Progenitor cell of endocrine pancreas (in vitro differentiated cells): ENCODE results near the gene NEUROG3. TPM values are rescaled to one million over a fixed set of nuclear protein-coding genes. Genes with fewer than 3 reads are reported as not detected.

Experiments
- DNase-seq: peaks from one replicate; pipeline ENCODE4 v3.0.0; 2021; ENCODE audit warnings: low spot score; ENCODE audit not compliant: unreplicated experiment
- H3K27ac Mint-ChIP-seq: 2 replicates; pipeline ENCODE4 v1.8.0; 2021; ENCODE audit warnings: mild to moderate bottlenecking, moderate library complexity, mixed read lengths
- H3K27me3 Mint-ChIP-seq: 2 replicates; pipeline ENCODE4 v1.8.0; 2021; ENCODE audit warnings: mixed read lengths
- H3K36me3 Mint-ChIP-seq: 2 replicates; pipeline ENCODE4 v1.8.0; 2022; ENCODE audit warnings: mixed read lengths; ENCODE audit not compliant: insufficient read depth
- H3K4me1 Mint-ChIP-seq: 2 replicates; pipeline ENCODE4 v1.8.0; 2021; ENCODE audit warnings: low read depth, mixed read lengths
- H3K4me3 Mint-ChIP-seq: 2 replicates; pipeline ENCODE4 v1.8.0; 2021; ENCODE audit warnings: low read depth, mild to moderate bottlenecking, moderate library complexity, mixed read lengths
- H3K9me3 Mint-ChIP-seq: 2 replicates; pipeline ENCODE4 v1.8.0; 2021; ENCODE audit warnings: low read depth, mixed read lengths
- total RNA-seq: library from RNA; stranded (reverse); gene quantifications from 2 replicates; pipeline ENCODE4 v1.2.1, GENCODE V29; 2021
- TF ChIP-seq, protein P1 (sequence below): fragments of 200-600 bp; sonication (generic); IDR thresholded peaks from one replicate; pipeline ENCODE4 v1.5.0; 2021; ENCODE audit warnings: antibody characterized with exemption, mild to moderate bottlenecking; ENCODE audit not compliant: unreplicated experiment

Gene NEUROG3
- total RNA-seq, 1 donor from 2014 or later: 7.3 TPM

DNA sequence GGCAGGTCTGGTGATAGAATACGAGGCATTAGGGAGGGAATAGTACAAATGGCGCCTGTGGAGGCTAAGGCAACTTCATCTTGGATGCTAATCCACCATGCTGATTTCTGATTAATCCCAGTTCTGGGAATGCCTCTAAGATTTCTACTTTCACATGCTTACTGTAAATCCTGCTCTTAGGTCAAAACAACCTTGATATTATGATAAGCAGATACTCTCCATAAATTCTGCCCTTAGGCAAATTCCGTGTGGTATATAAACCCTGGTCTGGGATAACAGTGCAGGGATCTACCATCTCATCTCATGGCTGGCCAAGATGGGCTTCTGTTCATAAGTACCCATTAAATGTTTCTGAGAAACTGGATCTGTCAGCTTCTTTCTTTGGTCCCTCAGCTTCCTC lies 11.4 kb upstream of the NEUROG3 start:
- Mint-ChIP-seq H3K36me3 (no peaks in the 10 kb centered on the region), H3K4me1 (no peaks in the 10 kb centered on the region), H3K4me3 (no peak overlapping the region), H3K27ac (no peak overlapping the region), H3K27me3 (peaks cover 49% of the 10 kb centered on the region), H3K9me3 (no peaks in the 10 kb centered on the region)
- TF ChIP-seq, protein P1, sequence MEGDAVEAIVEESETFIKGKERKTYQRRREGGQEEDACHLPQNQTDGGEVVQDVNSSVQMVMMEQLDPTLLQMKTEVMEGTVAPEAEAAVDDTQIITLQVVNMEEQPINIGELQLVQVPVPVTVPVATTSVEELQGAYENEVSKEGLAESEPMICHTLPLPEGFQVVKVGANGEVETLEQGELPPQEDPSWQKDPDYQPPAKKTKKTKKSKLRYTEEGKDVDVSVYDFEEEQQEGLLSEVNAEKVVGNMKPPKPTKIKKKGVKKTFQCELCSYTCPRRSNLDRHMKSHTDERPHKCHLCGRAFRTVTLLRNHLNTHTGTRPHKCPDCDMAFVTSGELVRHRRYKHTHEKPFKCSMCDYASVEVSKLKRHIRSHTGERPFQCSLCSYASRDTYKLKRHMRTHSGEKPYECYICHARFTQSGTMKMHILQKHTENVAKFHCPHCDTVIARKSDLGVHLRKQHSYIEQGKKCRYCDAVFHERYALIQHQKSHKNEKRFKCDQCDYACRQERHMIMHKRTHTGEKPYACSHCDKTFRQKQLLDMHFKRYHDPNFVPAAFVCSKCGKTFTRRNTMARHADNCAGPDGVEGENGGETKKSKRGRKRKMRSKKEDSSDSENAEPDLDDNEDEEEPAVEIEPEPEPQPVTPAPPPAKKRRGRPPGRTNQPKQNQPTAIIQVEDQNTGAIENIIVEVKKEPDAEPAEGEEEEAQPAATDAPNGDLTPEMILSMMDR: no peak
- no peak for DNase-seq

DNA sequence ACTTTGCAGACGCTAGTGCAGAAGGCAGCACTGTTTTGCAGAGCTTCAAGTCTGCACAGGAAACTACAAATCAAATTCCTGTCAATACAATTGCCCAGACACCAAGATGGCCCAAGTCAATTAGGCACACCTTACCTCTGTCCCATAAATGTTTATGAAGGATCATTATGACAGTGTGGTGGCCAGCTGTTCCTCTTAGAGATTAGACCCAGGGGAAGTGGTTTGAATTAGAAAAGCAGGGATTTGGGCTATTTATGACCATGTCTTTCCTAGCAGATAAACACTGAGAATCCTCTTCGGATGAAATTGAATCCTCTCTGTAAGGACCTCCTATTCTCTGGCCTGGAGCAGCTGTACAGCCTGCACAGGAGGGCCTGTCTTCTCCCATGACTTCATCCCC lies 9.9 kb upstream of the NEUROG3 start:
- Mint-ChIP-seq H3K27me3 (peaks cover 51% of the 10 kb centered on the region), H3K36me3 (no peaks in the 10 kb centered on the region), H3K27ac (no peak overlapping the region), H3K4me3 (no peak overlapping the region), H3K4me1 (no peaks in the 10 kb centered on the region), H3K9me3 (no peaks in the 10 kb centered on the region)
- TF ChIP-seq, protein P1: no peak
- DNase-seq: no peak

DNA sequence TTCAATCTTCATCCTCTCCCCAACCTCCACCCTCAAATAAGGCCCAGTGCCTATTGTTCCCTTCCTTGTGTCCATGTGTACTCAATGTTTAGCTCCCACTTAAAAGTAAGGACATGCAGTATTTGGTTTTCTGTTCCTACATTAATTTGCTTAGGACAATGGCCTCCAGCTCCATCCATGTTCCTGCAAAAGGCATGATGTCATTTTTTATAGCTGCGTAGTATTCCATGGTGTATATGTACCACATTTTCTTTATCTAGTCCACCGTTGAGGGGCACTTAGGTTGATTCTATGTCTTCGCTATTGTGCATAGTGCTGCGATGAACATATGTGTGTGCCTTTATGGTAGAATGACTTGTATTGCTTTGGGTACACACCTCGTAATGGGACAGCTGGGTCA lies 7.2 kb upstream of the NEUROG3 start:
- Mint-ChIP-seq H3K4me3 (no peak overlapping the region), H3K27ac (no peak overlapping the region), H3K27me3 (peaks cover 65% of the 10 kb centered on the region), H3K4me1 (no peaks in the 10 kb centered on the region), H3K9me3 (no peaks in the 10 kb centered on the region), H3K36me3 (no peaks in the 10 kb centered on the region)
- TF ChIP-seq, protein P1: no peak
- no peak for DNase-seq

DNA sequence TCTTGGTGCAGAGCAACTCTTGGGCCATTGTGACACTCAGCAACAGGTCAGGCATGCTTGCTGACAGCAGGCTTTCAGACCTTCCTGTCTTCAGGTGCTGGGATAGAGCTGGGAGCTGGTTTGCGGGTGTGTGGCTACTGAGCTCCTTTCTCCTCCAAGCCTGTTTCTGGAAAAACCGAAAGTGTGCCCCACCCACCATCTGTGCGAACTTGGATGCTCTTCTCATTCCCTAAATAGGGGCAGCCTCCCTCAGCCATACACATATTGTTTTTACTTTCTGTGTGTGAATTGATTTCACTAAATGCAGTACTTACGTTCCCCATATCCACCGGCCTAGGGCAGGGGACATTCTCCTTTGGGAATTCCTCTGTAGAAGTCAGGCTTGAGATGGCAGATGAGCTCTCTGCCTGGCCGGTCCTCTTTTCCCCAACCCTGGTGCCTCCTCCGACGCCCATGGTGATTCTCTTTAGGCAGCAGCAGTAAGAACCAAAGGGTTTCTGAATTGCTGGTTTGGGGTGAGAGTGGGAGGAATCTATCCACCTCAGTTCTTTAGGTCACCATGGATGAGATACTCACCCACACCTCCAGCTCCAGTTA lies 6.3 kb upstream of the NEUROG3 start:
- Mint-ChIP-seq H3K27me3 (peaks cover 74% of the 10 kb centered on the region), H3K27ac (no peak overlapping the region), H3K36me3 (no peaks in the 10 kb centered on the region), H3K4me3 (no peak overlapping the region), H3K9me3 (no peaks in the 10 kb centered on the region), H3K4me1 (peaks cover under 1% of the 10 kb centered on the region)
- TF ChIP-seq, protein P1: no peak
- no peak for DNase-seq

DNA sequence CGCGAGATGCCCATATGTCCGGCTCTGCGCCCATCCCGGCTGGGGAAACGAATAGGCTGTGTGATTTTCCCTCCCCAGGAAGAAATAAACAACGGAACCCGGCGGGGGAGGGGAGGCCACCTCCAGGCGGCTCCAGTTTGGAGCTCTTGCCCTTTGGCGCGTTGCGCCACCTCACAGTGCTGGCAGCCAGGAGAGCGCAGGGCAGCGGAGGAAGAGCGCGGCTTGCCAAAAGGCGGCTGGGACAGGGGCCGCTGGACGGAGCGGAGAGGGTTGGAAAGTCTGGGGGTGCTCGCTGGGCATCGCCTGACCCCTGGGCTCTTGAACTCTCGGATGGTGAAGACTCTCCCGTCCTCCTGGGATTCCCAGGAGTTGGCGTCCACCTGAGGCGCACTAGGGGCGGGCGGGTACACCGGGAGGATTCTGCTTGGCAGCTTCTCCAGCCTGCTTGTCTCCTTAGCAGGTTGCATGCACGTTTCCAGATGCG lies 5.3 kb upstream of the NEUROG3 start:
- no peaks in the 10 kb centered on the region for H3K36me3 Mint-ChIP-seq
- H3K4me3 Mint-ChIP-seq: no peak overlapping the region
- no peak overlapping the region for H3K27ac Mint-ChIP-seq
- H3K4me1 Mint-ChIP-seq: peaks cover 2% of the 10 kb centered on the region
- TF ChIP-seq, protein P1: no peak
- H3K9me3 Mint-ChIP-seq: no peaks in the 10 kb centered on the region
- DNase-seq: no peak
- H3K27me3 Mint-ChIP-seq: peaks cover 84% of the 10 kb centered on the region
